Measurements from ENCODE around the gene MRPS12. TPM values are rescaled to one million over a fixed set of nuclear protein-coding genes. Genes with fewer than 3 reads are reported as not detected.
"Not testable (repeated sequence)": the region's sequence is repeated elsewhere in the genome, so short reads cannot be mapped to it uniquely, and the experiment has no call there.

MRPS12 gene
- total RNA-seq, 2 experiments from 2014 or later: 54.8 to 57.5 TPM

DNA sequence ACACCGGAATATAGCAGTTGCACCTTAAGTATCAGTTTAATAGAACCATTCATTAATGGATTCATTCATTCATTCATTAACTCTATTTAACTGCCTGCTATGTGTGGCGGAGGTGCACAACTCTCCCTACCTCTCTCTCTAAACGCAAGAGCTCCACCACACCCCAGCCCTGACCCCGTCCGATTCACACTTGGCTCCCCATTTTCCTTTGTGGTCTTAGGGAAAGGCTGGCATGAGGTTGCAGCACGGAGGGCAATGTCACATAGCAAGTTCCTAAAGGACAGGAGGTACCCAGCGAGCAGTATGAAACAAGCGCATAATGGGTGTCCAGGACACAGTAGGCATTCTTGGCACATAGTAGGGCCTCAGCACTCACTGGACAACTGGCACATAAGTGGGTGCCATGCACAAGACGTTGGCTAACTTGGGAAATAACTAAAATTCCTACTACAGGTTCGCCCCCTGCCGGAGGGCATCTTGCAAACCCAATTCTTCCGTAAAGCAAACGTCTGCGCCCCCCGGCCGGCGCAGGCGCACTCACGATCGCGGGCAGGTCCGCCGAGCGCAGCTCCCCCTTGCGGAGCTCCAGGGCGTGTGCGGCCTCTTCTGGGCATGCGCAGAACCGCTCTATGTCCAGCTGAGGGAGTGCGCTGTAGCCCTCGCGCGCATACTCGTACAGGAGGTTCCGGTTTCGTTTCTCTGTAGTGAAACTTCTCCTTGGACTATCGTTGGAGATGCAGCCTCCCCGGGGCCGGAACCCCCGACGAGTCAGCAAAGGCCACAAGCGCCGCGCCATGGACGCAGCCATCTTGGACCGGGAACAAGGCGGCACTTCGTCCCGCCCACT lies 592 bp upstream of the MRPS12 start, which contains the start of gene SARS2:
TSS of gene SARS2 (minus strand) at position 835 of the 847 bp plus-strand sequence. CDS start at position 808, 27 bp downstream.
- Mint-ChIP-seq H3K36me3 (ENCODE audit: low read depth) (peaks cover 31% of the 10 kb centered on the region), H3K4me3 (peak within 1 kb of the TSS; percentile 85), H3K9me3 (no peaks in the 10 kb centered on the region), H3K27me3 (no peaks in the 10 kb centered on the region), H3K4me1 (peaks cover 34% of the 10 kb centered on the region), H3K27ac (peak within 1 kb of the TSS; percentile 93)
- DNase-seq: peak; percentile 93
- POLR2A ChIA-PET: no interaction called here
- CTCF ChIA-PET: interaction anchor here (0.6 to 3.0 kb wide), 63 partner anchors 9 to 710 kb away, joined by 3 to 20 read pairs (median 4); partner anchors contain the start of genes ACTN4, CCER2, EIF3K and FAM98C

DNA sequence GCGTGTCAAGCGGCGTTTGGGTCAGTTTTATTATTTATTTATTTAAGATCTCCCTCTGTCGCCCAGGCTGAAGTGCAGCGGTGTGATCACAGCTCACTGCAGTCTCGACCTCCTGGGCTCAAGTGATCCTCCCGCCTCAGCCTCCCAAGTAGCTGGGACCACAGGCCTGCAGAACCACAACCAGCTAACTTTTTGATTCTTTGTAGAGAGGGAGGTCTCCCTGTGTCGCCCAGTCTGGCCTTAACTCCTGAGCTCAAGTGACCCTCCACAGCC lies 713 bp downstream of the MRPS12 start:
- Mint-ChIP-seq H3K36me3 (ENCODE audit: low read depth) (peaks cover 32% of the 10 kb centered on the region), H3K27ac (peak overlapping the region; percentile 93), H3K27me3 (no peaks in the 10 kb centered on the region), H3K4me1 (peaks cover 34% of the 10 kb centered on the region), H3K9me3 (no peaks in the 10 kb centered on the region), H3K4me3 (peak overlapping the region; percentile 85)
- POLR2A ChIA-PET: no interaction called here
- CTCF ChIA-PET: interaction anchor here (0.9 to 3.0 kb wide), 11 partner anchors 9 to 536 kb away, joined by 3 to 17 read pairs (median 4); partner anchors contain the start of genes EIF3K and MAP4K1
- no peak for DNase-seq

DNA sequence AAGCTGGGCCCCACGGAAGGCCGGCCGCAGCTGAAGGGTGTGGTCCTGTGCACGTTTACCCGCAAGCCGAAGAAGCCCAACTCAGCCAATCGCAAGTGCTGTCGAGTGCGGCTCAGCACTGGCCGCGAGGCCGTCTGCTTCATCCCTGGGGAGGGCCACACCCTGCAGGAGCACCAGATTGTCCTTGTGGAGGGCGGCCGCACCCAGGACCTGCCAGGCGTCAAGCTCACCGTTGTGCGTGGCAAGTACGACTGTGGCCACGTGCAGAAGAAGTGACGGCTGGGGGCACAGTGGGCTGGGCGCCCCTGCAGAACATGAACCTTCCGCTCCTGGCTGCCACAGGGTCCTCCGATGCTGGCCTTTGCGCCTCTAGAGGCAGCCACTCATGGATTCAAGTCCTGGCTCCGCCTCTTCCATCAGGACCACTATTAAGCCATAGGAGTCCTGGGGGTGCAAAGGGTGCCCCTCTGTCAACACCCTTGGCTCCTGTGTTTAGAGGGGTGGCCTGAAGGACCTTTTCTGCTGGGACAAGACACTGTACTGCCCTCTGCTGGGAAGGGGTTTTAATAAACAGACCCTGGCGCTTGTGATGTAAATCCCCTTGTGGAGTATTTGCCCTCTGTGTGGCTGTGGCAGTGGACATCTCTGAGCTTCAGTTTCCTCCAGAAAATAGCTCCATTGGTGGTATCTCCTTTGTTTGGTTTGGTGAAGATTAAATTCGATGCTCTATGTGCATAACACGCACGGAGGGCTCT lies 1.9 kb downstream of the MRPS12 start:
- no peak overlapping the region for H3K27ac Mint-ChIP-seq
- DNase-seq: peak; percentile 63
- CTCF ChIA-PET: interaction anchor here (0.5 to 1.5 kb wide), 6 partner anchors 14 to 537 kb away, joined by 3 to 5 read pairs (median 3); no protein-coding TSS in a partner anchor
- H3K4me1 Mint-ChIP-seq: peaks cover 33% of the 10 kb centered on the region
- H3K36me3 Mint-ChIP-seq (ENCODE audit: low read depth): peaks cover 30% of the 10 kb centered on the region
- peak overlapping the region; percentile 85 for H3K4me3 Mint-ChIP-seq
- H3K9me3 Mint-ChIP-seq: no peaks in the 10 kb centered on the region
- POLR2A ChIA-PET: no interaction called here
- H3K27me3 Mint-ChIP-seq: no peaks in the 10 kb centered on the region

DNA sequence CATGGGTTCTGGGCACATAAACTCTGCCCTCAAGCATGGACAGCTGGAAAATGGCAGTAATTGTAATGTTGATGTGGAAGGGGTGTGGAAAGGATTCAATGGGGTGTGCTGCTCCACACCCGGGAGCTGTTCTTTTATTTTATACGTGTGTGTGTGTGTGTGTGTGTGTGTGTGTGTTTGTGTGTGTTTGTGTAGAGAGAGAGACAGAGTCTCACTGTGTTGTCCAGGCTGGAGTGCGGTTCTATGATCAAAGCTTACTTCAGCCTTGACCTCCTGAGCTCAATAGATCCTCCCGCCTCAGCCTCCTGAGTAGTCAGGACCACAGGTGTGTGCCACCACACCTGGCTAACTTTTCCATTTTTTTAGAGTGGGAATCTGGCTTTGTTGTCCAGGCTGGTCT lies 2.8 kb downstream of the MRPS12 start:
- CTCF ChIA-PET: interaction anchor here (0.5 to 1.5 kb wide), 5 partner anchors 13 to 252 kb away, joined by 3 to 5 read pairs (median 3); no protein-coding TSS in a partner anchor

DNA sequence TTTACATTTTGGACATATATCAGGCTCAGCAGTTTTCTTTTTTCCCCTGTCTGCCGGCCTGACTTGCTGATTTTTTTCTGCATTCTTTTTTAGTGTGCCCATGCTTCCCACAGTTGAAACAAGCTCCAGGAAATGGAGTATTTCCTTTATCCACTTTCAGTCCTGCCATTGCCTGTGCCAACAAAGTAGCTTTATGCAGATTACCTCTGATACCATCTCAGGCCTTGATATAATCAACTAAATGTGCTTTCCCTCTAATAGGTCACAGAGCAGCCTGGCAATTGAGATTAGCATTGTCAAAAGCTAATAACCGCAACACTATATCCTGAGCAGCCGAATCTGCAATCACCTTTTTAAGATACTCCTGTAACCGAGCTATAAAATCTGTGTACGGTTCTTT lies 9.2 kb downstream of the MRPS12 start:
- Mint-ChIP-seq H3K4me3 (no peak overlapping the region), H3K9me3 (no peaks in the 10 kb centered on the region), H3K36me3 (ENCODE audit: low read depth) (peaks cover 6% of the 10 kb centered on the region), H3K27me3 (peaks cover 10% of the 10 kb centered on the region), H3K27ac (no peak overlapping the region), H3K4me1 (peaks cover 36% of the 10 kb centered on the region)
- POLR2A ChIA-PET: no interaction called here
- CTCF ChIA-PET: interaction anchor here (1.7 to 2.4 kb wide), 2 partner anchors 10 to 12 kb away, joined by 5 to 17 read pairs; partner anchors contain the start of genes MRPS12 and SARS2
- DNase-seq: no peak

More for the DNA sequence above, 2.8 kb downstream of the MRPS12 start:
- Mint-ChIP-seq H3K9me3 (no peaks in the 10 kb centered on the region), H3K27me3 (no peaks in the 10 kb centered on the region), H3K27ac (no peak overlapping the region), H3K4me1 (peaks cover 25% of the 10 kb centered on the region), H3K4me3 (no peak overlapping the region), H3K36me3 (ENCODE audit: low read depth) (peaks cover 28% of the 10 kb centered on the region)
- POLR2A ChIA-PET: no interaction called here
- DNase-seq: no peak

DNA sequence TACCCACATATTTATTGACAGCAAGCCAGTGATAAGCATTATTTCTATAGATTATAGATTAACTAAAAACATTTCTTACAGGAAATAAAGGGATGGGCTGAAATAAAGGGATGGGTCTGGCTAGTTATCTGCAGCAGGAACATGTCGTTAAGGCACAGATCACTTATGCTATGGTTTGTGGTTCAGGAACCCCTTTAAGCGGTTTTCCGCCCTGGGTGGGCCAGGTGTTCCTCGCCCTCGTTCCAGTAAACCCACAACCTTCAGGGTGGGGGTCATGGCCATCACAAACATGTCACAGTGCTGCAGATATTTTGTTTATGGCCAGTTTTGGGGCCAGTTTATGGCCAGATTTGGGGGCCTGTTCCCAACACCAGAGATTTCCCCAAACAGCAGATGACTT lies 10.7 kb downstream of the MRPS12 start:
- Mint-ChIP-seq H3K27me3 (peaks cover 10% of the 10 kb centered on the region), H3K4me1 (peaks cover 36% of the 10 kb centered on the region), H3K27ac (peak overlapping the region; percentile 70), H3K4me3 (peak overlapping the region; percentile 31)
- DNase-seq; H3K36me3 Mint-ChIP-seq (ENCODE audit: low read depth); H3K9me3 Mint-ChIP-seq; POLR2A ChIA-PET: not testable (repeated sequence)
- CTCF ChIA-PET: interaction anchor here (2.4 kb wide), 1 partner anchor 11 kb away, joined by 17 read pairs; the partner anchor contains the start of genes MRPS12 and SARS2

DNA sequence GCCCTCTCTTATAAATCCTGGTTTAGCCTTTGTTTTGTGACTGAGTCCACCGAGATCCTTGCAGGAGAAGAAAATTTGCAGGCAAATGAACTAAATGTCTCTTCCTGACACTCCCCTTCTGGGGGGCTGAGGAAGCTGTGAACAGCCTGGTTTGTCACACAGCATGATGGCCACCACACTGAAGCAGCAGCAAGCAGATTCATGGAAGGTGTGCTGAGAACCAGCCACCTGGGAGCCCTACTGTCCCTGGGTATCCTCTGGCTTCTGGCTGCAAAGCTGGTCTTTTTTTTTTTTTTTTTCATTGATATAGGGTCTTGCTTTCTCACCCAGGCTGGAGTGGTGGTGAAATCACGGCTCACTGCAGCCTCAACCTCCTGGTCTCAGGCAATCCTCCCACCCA lies 11.2 kb downstream of the MRPS12 start:
- Mint-ChIP-seq H3K4me1 (peaks cover 36% of the 10 kb centered on the region), H3K27ac (peak overlapping the region; percentile 70), H3K9me3 (no peaks in the 10 kb centered on the region), H3K36me3 (ENCODE audit: low read depth) (no peaks in the 10 kb centered on the region), H3K4me3 (no peak overlapping the region), H3K27me3 (peaks cover 10% of the 10 kb centered on the region)
- no peak for DNase-seq
- ChIA-PET POLR2A (no interaction called here), CTCF (interaction anchor here (1.2 kb wide), 1 partner anchor 12 kb away, joined by 7 read pairs; the partner anchor contains the start of genes MRPS12 and SARS2)

DNA sequence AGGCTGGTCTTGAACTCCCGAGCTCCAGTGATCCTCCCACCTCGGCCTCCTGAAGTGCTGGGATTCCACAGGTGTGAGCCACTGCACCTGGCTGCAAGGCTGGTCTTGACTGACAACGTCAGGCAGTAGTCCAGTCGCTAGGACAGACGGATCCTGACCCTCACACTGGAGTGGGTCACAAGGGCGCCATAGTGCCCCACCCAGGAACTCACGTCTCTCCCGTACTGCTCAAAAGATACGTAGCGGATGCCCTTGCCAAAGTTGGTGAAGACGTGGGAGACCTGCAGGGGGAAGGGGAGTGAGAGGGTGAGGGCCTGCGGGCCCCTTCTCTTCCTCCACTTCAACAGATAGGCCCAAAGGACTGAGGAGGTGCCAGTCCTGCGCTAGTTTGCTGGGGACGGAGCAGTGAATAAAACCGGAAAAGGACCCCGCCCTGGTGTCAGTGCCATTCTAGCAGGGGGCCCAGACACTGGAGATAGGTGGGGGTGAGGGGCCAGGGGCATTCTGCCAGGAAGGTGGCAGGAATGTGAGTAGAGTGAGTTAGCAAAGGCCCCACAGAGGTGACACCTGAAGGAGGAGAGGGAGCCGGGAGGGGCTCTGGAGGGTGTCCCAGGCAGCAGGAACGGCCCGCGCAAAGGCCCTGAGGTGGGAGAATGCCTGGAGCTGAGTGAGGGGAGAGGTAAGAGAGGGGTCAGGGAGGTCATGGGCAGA lies 11.9 kb downstream of the MRPS12 start:
- DNase-seq: no peak
- Mint-ChIP-seq H3K27ac (peak overlapping the region; percentile 9), H3K9me3 (no peaks in the 10 kb centered on the region), H3K4me3 (no peak overlapping the region), H3K4me1 (peaks cover 36% of the 10 kb centered on the region), H3K36me3 (ENCODE audit: low read depth) (no peaks in the 10 kb centered on the region), H3K27me3 (peaks cover 10% of the 10 kb centered on the region)
- ChIA-PET POLR2A (no interaction called here), CTCF (interaction anchor here (1.2 kb wide), 1 partner anchor 12 kb away, joined by 7 read pairs; the partner anchor contains the start of genes MRPS12 and SARS2)

DNA sequence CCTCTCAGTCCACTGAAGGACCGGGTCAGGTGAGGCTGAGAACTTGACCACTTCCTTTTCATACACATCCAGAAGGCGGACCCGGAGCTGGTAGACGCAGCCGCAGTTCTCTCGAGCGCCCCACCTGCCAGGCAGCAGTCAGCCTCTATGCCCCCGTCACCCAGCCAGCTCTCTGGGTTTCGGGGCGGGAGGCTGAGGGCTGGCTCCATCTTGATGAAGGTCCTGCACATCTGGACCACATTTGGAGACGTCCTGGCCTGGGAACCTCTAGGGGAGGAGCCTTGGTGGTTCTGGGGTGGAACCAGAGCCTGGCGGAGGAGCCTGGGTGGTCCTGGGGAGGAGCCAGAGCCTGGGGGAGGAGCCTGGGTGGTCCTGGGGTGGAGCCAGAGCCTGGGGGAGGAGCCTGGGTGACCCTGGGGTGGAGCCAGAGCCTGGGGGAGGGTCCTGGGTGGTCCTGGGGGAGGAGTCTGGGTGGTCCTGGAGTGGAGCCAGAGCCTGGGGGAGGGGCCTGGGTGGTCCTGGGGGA lies 14.3 kb downstream of the MRPS12 start:
- CTCF ChIA-PET: interaction anchor here (2.9 kb wide), 1 partner anchor 15 kb away, joined by 8 read pairs; the partner anchor contains the start of genes MRPS12 and SARS2
- H3K9me3 Mint-ChIP-seq: no peaks in the 10 kb centered on the region

DNA sequence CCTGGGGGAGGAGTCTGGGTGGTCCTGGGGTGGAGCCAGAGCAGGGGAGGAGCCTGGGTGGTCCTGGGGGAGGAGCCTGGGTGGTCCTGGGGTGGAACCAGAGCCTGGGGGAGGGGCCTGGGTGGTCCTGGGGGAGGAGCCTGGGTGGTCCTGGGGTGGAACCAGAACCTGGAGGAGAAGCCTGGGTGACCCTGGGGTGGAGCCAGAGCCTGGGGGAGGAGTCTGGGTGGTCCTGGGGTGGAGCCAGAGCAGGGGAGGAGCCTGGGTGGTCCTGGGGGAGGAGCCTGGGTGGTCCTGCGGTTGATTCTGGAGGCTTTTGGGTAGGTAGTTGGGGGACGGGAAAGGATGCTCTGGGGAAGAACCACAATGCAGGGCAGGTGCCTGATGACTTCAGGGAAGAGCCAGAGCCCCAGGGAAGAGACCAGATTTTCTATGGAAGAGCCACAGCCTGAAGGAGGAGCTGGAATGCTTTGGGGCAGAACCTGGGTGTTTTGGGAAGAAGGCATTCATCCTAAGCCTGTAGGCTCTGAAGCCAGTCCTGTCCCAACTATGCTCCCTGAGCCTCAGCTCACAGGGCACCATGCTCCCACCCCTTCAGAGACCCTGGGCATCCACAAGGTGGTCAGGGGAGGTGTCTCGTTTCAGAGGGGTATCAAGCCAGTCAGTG lies 15.0 kb downstream of the MRPS12 start:
- Mint-ChIP-seq H3K4me3 (no peak overlapping the region), H3K36me3 (ENCODE audit: low read depth) (no peaks in the 10 kb centered on the region), H3K4me1 (peaks cover 32% of the 10 kb centered on the region), H3K27ac (no peak overlapping the region), H3K27me3 (peaks cover 19% of the 10 kb centered on the region), H3K9me3 (no peaks in the 10 kb centered on the region)
- CTCF ChIA-PET: interaction anchor here (1.7 to 2.9 kb wide), 2 partner anchors 13 to 15 kb away, joined by 4 to 8 read pairs; partner anchors contain the start of genes MRPS12 and SARS2
- no peak for DNase-seq
- POLR2A ChIA-PET: no interaction called here

More for the DNA sequence above, 14.3 kb downstream of the MRPS12 start:
- Mint-ChIP-seq H3K27me3 (peaks cover 21% of the 10 kb centered on the region), H3K27ac (no peak overlapping the region), H3K36me3 (ENCODE audit: low read depth) (no peaks in the 10 kb centered on the region), H3K4me1 (peaks cover 35% of the 10 kb centered on the region), H3K4me3 (no peak overlapping the region)
- DNase-seq: no peak
- POLR2A ChIA-PET: no interaction called here

DNA sequence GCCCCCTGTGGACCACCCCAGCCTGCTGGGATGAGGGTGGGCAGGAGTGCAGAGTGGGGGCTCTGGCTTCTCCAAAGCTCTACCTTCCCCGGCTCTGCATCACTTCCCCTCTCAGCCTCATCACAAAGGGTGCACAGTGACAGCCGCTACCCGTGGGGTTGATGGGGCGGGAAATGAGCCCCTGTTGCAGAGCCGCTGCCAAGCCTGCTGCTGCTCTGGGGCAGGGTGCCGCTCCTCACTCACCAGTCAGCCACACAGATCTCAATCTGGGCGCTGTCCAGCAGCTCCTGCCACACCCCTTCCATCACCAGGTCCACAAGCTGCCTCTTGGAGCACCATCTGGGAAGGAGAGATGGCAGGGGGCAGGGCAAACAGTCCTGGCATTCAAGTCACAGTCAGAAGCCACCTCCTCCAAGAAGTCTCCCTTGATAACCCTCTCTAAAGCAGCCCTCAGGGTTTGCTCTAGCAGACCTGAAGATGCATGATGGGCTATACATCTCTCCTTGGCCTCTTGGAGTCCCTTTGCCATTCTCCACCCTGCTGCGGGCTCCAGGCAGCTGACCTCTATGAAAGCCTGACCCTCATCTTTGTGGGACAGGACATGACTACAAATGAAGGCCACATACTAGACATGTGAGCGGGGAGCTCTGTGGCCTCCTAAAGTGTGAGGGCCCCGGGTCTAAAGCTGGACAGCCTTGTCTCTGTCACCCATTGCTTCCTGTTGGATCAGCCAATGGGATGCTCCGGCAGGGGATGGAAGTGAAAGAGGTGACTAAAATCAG lies 15.7 kb downstream of the MRPS12 start:
- ChIA-PET POLR2A (no interaction called here), CTCF (interaction anchor here (1.7 to 2.9 kb wide), 2 partner anchors 14 to 16 kb away, joined by 4 to 8 read pairs; partner anchors contain the start of genes MRPS12 and SARS2)
- Mint-ChIP-seq H3K9me3 (no peaks in the 10 kb centered on the region), H3K36me3 (ENCODE audit: low read depth) (no peaks in the 10 kb centered on the region), H3K27ac (no peak overlapping the region), H3K4me1 (peaks cover 25% of the 10 kb centered on the region), H3K4me3 (no peak overlapping the region), H3K27me3 (peaks cover 18% of the 10 kb centered on the region)
- no peak for DNase-seq
